ENCODE results near the gene RPL35A.
"Not testable (repeated sequence)": the region's sequence is repeated elsewhere in the genome, so short reads cannot be mapped to it uniquely, and the experiment has no call there.

Gene RPL35A

GRCh38 chr3:197953325-197953724, 3.3 kb downstream of the RPL35A start:
- H3K4me1 ChIP-seq (ENCODE audit: control insufficient read depth, insufficient read depth, low read length, poor library complexity, severe bottlenecking) = peaks cover 4% of the 10 kb centered on the region
- no peaks in the 10 kb centered on the region for H3K9me3 ChIP-seq (ENCODE audit: control insufficient read depth, low read length)
- 90 to 95% methylated on average over 5 of the region's 6 CpGs for WGBS, 2 experiments (ENCODE audit: insufficient coverage in 2 of 2)
- no peak overlapping the region for H3K27ac ChIP-seq (ENCODE audit: low read depth, low read length, severe bottlenecking)
- peaks cover 63% of the 10 kb centered on the region for H3K36me3 ChIP-seq (ENCODE audit: control insufficient read depth, insufficient read depth, low read length)
- H3K4me3 ChIP-seq (ENCODE audit: extremely low read depth, insufficient read depth, low read length, poor library complexity, severe bottlenecking) = no peak overlapping the region

DNA sequence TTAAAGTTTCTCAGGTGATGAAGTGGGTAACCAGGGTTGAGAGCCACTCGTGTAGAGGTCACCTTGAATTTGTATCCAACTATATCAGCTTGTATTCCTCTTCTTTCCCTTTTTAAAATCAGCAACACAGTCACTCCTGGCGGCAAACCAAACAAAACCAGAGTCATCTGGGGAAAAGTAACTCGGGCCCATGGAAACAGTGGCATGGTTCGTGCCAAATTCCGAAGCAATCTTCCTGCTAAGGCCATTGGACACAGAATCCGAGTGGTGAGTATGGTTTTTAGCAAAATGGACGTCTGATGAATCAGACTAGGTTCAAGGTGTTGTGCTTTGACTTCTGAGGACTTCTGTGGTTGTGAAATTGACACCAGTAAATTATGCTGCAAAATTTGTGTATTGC, 3.9 kb downstream of the RPL35A start:
- WGBS, 2 experiments (ENCODE audit: insufficient coverage in 2 of 2) = 97 to 100% methylated on average over 6 to 7 of the region's 7 CpGs
- Histone ChIP-seq H3K4me3 (ENCODE audit: extremely low read depth, insufficient read depth, low read length, poor library complexity, severe bottlenecking) (no peak overlapping the region), H3K9me3 (ENCODE audit: control insufficient read depth, low read length) (no peaks in the 10 kb centered on the region), H3K4me1 (ENCODE audit: control insufficient read depth, insufficient read depth, low read length, poor library complexity, severe bottlenecking) (peaks cover 4% of the 10 kb centered on the region), H3K27ac (ENCODE audit: low read depth, low read length, severe bottlenecking) (no peak overlapping the region), H3K36me3 (ENCODE audit: control insufficient read depth, insufficient read depth, low read length) (peaks cover 63% of the 10 kb centered on the region)

DNA sequence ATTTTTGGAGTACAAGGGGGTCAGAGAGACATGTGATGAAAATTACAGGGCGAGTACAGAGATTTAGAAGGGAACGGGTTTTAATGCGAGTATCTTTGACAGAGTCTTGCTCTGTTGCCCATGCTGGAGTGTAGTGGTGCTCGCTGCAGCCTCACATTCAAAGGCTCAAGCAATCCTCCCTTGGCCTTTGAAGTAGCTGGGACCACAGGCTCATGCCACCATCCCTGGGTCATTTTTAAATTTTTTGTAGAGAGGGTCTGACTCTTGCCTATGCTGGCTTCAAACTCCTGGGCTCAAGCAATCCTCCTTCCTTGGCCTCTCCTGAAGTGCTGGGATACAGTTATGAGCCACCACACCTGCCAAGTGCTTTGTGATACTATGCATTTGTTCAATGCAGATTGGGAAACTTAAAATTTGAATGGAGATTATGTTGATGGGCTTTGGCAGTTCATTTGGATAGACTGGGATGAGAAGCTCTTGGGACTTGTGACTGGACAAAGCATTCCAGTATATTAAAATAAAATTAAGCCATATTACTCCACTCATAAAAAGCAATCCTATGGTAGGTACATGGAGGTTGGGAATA, 6.0 kb downstream of the RPL35A start:
- Histone ChIP-seq H3K9me3 (ENCODE audit: control insufficient read depth, low read length) (no peaks in the 10 kb centered on the region), H3K36me3 (ENCODE audit: control insufficient read depth, insufficient read depth, low read length) (peaks cover 59% of the 10 kb centered on the region), H3K4me3 (ENCODE audit: extremely low read depth, insufficient read depth, low read length, poor library complexity, severe bottlenecking) (no peak overlapping the region), H3K27ac (ENCODE audit: low read depth, low read length, severe bottlenecking) (no peak overlapping the region), H3K4me1 (ENCODE audit: control insufficient read depth, insufficient read depth, low read length, poor library complexity, severe bottlenecking) (peaks cover 3% of the 10 kb centered on the region)
- whole genome bisulfite sequencing, 2 experiments (ENCODE audit: insufficient coverage in 2 of 2) = 94 to 95% methylated on average over 4 of the region's 4 CpGs

DNA sequence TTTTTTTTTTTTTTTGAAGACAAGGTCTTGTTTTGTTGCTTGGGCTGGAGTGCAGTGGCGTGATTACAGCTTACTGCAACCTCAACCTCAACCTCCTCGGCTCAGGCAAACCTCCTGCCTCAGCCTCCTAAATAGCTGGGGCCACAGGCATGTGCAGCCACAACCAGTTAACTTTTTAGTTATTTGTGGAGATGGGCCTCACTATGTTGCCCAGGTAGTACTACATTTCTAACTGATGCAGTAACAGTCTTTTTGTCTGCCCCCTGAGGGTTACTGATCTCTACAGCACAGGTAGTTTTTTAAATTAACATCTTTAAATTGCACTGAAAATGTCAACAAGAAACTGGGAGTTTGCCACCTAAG, 6.6 kb downstream of the RPL35A start:
- H3K4me3 ChIP-seq (ENCODE audit: extremely low read depth, insufficient read depth, low read length, poor library complexity, severe bottlenecking) = no peak overlapping the region
- peaks cover 3% of the 10 kb centered on the region for H3K4me1 ChIP-seq (ENCODE audit: control insufficient read depth, insufficient read depth, low read length, poor library complexity, severe bottlenecking)
- H3K36me3 ChIP-seq (ENCODE audit: control insufficient read depth, insufficient read depth, low read length) = peaks cover 53% of the 10 kb centered on the region
- WGBS, 2 experiments (ENCODE audit: insufficient coverage in 2 of 2) = no CpG with 5 or more reads among the region's 2 CpGs
- H3K9me3 ChIP-seq (ENCODE audit: control insufficient read depth, low read length) = no peaks in the 10 kb centered on the region
- peak overlapping the region; percentile 39 for H3K27ac ChIP-seq (ENCODE audit: low read depth, low read length, severe bottlenecking)

GRCh38 chr3:197957790-197958133, 7.8 kb downstream of the RPL35A start:
- Histone ChIP-seq H3K9me3 (ENCODE audit: control insufficient read depth, low read length) (no peaks in the 10 kb centered on the region), H3K27ac (ENCODE audit: low read depth, low read length, severe bottlenecking) (peak overlapping the region; percentile 13), H3K4me1 (ENCODE audit: control insufficient read depth, insufficient read depth, low read length, poor library complexity, severe bottlenecking) (peaks cover 3% of the 10 kb centered on the region), H3K36me3 (ENCODE audit: control insufficient read depth, insufficient read depth, low read length) (peaks cover 41% of the 10 kb centered on the region), H3K4me3 (ENCODE audit: extremely low read depth, insufficient read depth, low read length, poor library complexity, severe bottlenecking) (no peak overlapping the region)
- 92 to 96% methylated on average over 4 to 5 of the region's 5 CpGs for WGBS, 2 experiments (ENCODE audit: insufficient coverage in 2 of 2)

DNA sequence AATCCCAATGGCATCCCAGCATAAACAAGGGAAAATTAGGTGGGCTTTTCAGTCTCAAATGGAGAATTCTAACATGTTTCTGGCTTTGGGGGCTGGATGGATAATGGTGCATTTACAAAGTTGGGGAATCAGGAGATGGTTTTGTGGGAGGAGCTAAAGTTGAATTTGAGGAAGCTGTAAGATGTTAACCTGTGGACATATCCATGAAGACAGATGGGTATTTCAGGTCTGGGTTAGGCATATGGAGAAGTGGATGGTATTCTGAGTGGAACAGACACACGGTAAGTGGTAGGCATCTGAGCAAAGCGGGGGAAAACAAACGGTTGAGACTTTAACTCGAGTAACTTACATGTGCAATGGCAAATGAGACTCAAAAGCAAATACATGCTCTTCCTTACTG, 8.4 kb downstream of the RPL35A start:
- WGBS, 2 experiments (ENCODE audit: insufficient coverage in 2 of 2) = 96% methylated on average over 4 of the region's 4 CpGs; no CpG with 5 or more reads in 1 of the 2 experiments
- Histone ChIP-seq H3K9me3 (ENCODE audit: control insufficient read depth, low read length) (no peaks in the 10 kb centered on the region), H3K36me3 (ENCODE audit: control insufficient read depth, insufficient read depth, low read length) (peaks cover 35% of the 10 kb centered on the region), H3K27ac (ENCODE audit: low read depth, low read length, severe bottlenecking) (no peak overlapping the region), H3K4me3 (ENCODE audit: extremely low read depth, insufficient read depth, low read length, poor library complexity, severe bottlenecking) (no peak overlapping the region), H3K4me1 (ENCODE audit: control insufficient read depth, insufficient read depth, low read length, poor library complexity, severe bottlenecking) (peaks cover 3% of the 10 kb centered on the region)

DNA sequence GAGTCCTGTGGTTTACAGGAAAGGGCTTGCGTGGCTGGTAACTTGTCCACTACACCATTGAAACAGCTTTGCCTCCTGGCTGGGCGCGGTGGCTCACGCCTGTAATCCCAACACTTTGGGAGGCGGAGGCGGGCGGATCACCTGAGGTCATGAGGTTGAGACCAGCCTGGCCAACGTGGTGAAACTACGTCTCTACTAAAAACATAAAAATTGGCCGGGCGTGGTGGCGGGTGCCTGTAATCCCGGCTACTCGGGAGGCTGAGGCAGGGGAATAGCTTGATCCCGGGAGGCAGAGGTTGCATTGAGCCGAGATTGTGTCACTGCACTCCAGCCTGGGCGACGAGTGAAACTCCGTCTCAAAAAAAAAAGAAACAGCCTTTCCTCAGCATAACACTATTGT, 8.9 kb downstream of the RPL35A start:
- peaks cover 30% of the 10 kb centered on the region for H3K36me3 ChIP-seq (ENCODE audit: control insufficient read depth, insufficient read depth, low read length)
- not testable (repeated sequence) for H3K9me3 ChIP-seq (ENCODE audit: control insufficient read depth, low read length); H3K4me3 ChIP-seq (ENCODE audit: extremely low read depth, insufficient read depth, low read length, poor library complexity, severe bottlenecking); H3K27ac ChIP-seq (ENCODE audit: low read depth, low read length, severe bottlenecking); H3K4me1 ChIP-seq (ENCODE audit: control insufficient read depth, insufficient read depth, low read length, poor library complexity, severe bottlenecking)
- 92 to 93% methylated on average over 14 to 15 of the region's 19 CpGs for WGBS, 2 experiments (ENCODE audit: insufficient coverage in 2 of 2)

DNA sequence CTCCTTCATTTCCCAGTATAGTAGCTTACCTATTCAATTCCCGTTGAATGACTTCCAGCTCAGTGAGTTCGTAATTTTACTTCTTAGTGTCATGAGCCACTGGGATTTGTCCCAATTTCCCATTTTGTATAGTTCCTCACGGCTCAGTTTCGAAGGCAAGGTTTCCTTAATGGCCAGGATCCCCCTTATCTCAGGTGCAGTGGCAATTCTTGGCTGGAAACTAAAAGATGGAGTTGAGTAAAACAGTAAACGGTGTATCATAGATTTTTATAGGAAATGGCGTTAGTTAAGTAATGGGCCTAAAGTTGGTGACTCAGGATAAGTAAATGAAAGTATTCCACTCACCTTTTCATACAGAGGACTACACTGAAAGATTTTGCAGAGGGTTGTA, 9.5 kb downstream of the RPL35A start:
- 76 to 80% methylated on average over 4 to 6 of the region's 6 CpGs for WGBS, 2 experiments (ENCODE audit: insufficient coverage in 2 of 2)
- Histone ChIP-seq H3K36me3 (ENCODE audit: control insufficient read depth, insufficient read depth, low read length) (peaks cover 24% of the 10 kb centered on the region), H3K4me1 (ENCODE audit: control insufficient read depth, insufficient read depth, low read length, poor library complexity, severe bottlenecking) (peaks cover 3% of the 10 kb centered on the region), H3K9me3 (ENCODE audit: control insufficient read depth, low read length) (no peaks in the 10 kb centered on the region), H3K27ac (ENCODE audit: low read depth, low read length, severe bottlenecking) (no peak overlapping the region), H3K4me3 (ENCODE audit: extremely low read depth, insufficient read depth, low read length, poor library complexity, severe bottlenecking) (peak overlapping the region; percentile 69)

DNA sequence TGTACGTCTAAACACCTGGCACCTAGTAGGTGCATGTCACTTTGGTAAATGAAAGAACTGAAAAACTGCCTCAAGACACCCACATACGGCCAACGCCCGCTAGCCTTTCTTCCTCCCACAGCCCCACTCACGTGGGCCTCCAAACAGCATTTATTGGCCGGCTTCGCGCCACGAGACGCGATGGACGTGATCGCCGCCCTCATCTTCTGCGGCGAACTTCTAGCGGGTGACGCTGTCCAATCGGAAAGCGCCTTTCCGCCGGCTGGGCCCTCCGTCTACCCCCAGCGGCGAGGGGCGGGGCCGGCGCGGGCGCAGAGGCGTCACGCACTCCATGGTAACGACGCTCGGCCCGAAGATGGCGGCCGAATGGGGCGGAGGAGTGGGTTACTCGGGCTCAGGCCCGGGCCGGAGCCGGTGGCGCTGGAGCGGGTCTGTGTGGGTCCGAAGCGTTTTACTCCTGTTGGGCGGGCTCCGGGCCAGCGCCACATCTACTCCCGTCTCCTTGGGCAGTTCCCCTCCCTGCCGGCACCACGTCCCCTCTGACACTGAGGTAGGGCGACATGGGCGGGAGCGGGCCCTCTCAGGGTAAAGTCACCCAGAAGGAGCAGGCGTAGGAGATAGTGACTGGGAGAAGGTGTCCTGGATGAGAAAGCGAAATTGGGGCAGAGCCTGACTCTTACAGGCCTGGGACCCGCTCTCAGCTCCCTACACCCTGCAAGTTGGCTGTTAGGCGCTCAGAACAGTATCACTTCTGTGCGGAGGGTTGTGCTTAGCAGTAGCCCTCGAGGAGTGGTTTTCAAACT, 10.1 kb downstream of the RPL35A start, which contains the start of gene LMLN:
LMLN (plus strand) TSS at position 327 of the 803 bp plus-strand sequence; CDS start at position 356, 29 bp downstream.
- peak within 1 kb of the TSS; percentile 62 for H3K27ac ChIP-seq (ENCODE audit: low read depth, low read length, severe bottlenecking)
- H3K4me1 ChIP-seq (ENCODE audit: control insufficient read depth, insufficient read depth, low read length, poor library complexity, severe bottlenecking) = peaks cover 3% of the 10 kb centered on the region
- H3K9me3 ChIP-seq (ENCODE audit: control insufficient read depth, low read length) = no peaks in the 10 kb centered on the region
- peak within 1 kb of the TSS; percentile 69 for H3K4me3 ChIP-seq (ENCODE audit: extremely low read depth, insufficient read depth, low read length, poor library complexity, severe bottlenecking)
- H3K36me3 ChIP-seq (ENCODE audit: control insufficient read depth, insufficient read depth, low read length) = peaks cover 18% of the 10 kb centered on the region
- 2% methylated on average over 52 to 54 of the region's 62 CpGs for WGBS, 2 experiments (ENCODE audit: insufficient coverage in 2 of 2)

DNA sequence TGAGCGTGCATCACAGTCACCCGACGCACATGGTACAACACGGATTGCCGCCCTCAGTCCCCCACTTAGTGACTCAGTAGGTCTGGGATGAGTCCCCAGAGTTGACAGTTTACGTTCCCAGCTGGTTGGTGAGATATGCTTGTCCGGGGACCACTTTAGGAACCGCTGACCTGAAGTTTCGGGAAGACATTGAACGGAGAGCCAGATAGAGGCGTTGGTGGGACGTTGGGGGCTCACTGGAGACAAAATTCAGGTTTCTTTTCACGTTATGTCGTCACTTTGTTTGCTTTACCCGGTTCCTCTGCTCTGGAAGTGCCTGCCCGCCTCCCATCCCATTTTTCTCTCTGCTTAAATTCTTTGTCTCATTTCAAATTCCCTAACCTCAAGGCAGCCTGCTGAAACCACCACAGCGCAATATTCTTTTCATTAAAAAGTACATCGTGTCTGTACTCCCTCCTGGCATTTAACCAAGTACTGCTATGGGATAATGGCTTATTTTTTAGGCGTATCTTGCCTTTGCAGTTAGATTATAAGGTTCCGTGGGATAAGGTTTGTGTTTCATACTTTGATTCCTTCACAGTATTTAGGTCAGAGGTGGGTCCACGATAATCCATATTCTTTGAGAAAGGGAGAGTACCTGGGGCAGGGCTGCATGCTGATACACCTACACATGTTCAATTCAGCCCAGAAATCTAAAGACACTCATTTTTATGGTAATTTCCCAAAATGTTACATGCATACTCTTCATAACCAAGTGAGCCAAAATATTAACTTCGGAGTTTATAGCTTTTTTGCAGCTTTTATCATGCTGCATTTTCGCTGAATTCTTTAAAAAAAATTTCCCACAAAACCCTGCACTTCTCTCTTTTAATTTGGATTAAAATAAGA, 10.9 kb downstream of the RPL35A start:
- Histone ChIP-seq H3K27ac (ENCODE audit: low read depth, low read length, severe bottlenecking) (peak overlapping the region; percentile 62), H3K4me3 (ENCODE audit: extremely low read depth, insufficient read depth, low read length, poor library complexity, severe bottlenecking) (peak overlapping the region; percentile 69), H3K36me3 (ENCODE audit: control insufficient read depth, insufficient read depth, low read length) (peaks cover 10% of the 10 kb centered on the region), H3K4me1 (ENCODE audit: control insufficient read depth, insufficient read depth, low read length, poor library complexity, severe bottlenecking) (peaks cover 3% of the 10 kb centered on the region), H3K9me3 (ENCODE audit: control insufficient read depth, low read length) (no peaks in the 10 kb centered on the region)
- WGBS, 2 experiments (ENCODE audit: insufficient coverage in 2 of 2) = 33 to 37% methylated on average over 12 to 17 of the region's 23 CpGs
